ENCODE measurements around the gene NKAP. TPM values are rescaled to one million over a fixed set of nuclear protein-coding genes. Genes with fewer than 3 reads are reported as not detected.

NKAP gene
- total and polyA plus RNA-seq, 2 of the 13 experiments (the other 11 are each of a cell fraction or from before 2014, with no cell fraction given), result 3.6 to 6.1 TPM

GRCh38 chrX:119917877-119918276, 25.7 kb downstream of the NKAP start (continued):
- no peak for TF ChIP-seq ZBTB4 (CRISPR knock-in tag; IDR thresholded peaks at IDR 0.05; ENCODE audit: borderline replicate concordance)
- TF ChIP-seq CCDC6 (CRISPR knock-in tag; IDR thresholded peaks at IDR 0.05), result no peak
- no peak for TF ChIP-seq KLF13 (CRISPR knock-in tag; IDR thresholded peaks at IDR 0.05)
- TF ChIP-seq PAWR (CRISPR knock-in tag; IDR thresholded peaks at IDR 0.05; ENCODE audit: borderline replicate concordance), result no peak
- no peak for TF ChIP-seq ZFP36L1 (CRISPR knock-in tag; IDR thresholded peaks at IDR 0.05)
- TF ChIP-seq ZMAT5 (CRISPR knock-in tag; IDR thresholded peaks at IDR 0.05; ENCODE audit: borderline replicate concordance, low read depth), result no peak

GRCh38 chrX:119916310-119916709, 27.2 kb downstream of the NKAP start:
- TF ChIP-seq NCOA2 (CRISPR knock-in tag; IDR thresholded peaks at IDR 0.05), result no peak
- H2AFZ ChIP-seq (ENCODE audit: low read length), result no peak overlapping the region
- no peaks in the 10 kb centered on the region for H3K36me3 ChIP-seq (replicated peaks in 1 of 2; ENCODE audit: control insufficient read depth in 1 of 2, insufficient read depth in 2 of 2, low read length in 2 of 2)
- no peaks in the 10 kb centered on the region for H3K27me3 ChIP-seq (ENCODE audit: control insufficient read depth in 1 of 2, insufficient read depth in 2 of 2, low read length in 2 of 2)
- H3K27ac ChIP-seq (ENCODE audit: extremely low read length, insufficient read depth, low read length), result no peak overlapping the region
- BruUV-seq (replicated peaks), result no TSS peak
- H3K79me2 ChIP-seq (ENCODE audit: insufficient read depth, low read length), result no peaks in the 10 kb centered on the region
- H3K4me3 ChIP-seq (replicated peaks in 1 of 3; ENCODE audit: insufficient read depth in 1 of 3, low read depth in 2 of 3, low read length in 3 of 3), result no peak overlapping the region
- in situ Hi-C loops (cut with HindIII; ENCODE audit: extremely low pct_ligation_motif_present, low pct_unique_long_range_greater_than_20kb) (no loop called here), intact Hi-C loops (cut with micrococcal nuclease; ENCODE audit: unreplicated experiment) (no loop called here)
- ChIA-PET POLR2A (no interaction called here), CTCF (ENCODE audit: low intra/inter-chr PET ratio, low total read pairs) (no interaction called here)
- no peaks in the 10 kb centered on the region for H3K4me1 ChIP-seq (ENCODE audit: insufficient read depth, low read length)
- FAIRE-seq (no peak), ATAC-seq (no peak), DNase-seq (ENCODE audit: low spot score) (no peak)
- no peak overlapping the region for H3K9ac ChIP-seq (ENCODE audit: insufficient read depth, low read depth, low read length)
- no peak overlapping the region for H3K4me2 ChIP-seq (ENCODE audit: low read depth, low read length)
- no peaks in the 10 kb centered on the region for H3K9me3 ChIP-seq (ENCODE audit: low read length)
- WGBS (ENCODE audit: low lambda C conversion rate), result 84% methylated on average over 5 of the region's 5 CpGs
- H4K20me1 ChIP-seq (ENCODE audit: insufficient read depth, low read length), result no peaks in the 10 kb centered on the region

Measured in HepG2 (cell line).